Neutrophil (primary cell): Measurements from ENCODE around the gene ACTL8.

Source experiments
- H3K27ac ChIP-seq: fragments of 200-600 bp; sonication (generic); 2 replicates; pipeline ENCODE4 v1.5.1; 2016; ENCODE audit warnings: mild to moderate bottlenecking, moderate library complexity
- H3K27me3 ChIP-seq: fragments of 200-600 bp; sonication (generic); 2 replicates; pipeline ENCODE4 v1.6.0; 2016; ENCODE audit warnings: mild to moderate bottlenecking
- H3K36me3 ChIP-seq: fragments of 200-600 bp; sonication (generic); 2 replicates; pipeline ENCODE4 v1.5.1; 2017
- H3K4me1 ChIP-seq, 2 experiments: fragments of 200-600 bp in 1 of 2; sonication (generic) in 1 of 2; 1 replicate in 1 of 2; 2 replicates in 1 of 2; pipeline versions ENCODE4 v1.5.1 to v1.6.1; 2013 to 2016; ENCODE audit warnings: low read depth in 1 of 2, low read length in 1 of 2, mild to moderate bottlenecking in 1 of 2, moderate library complexity in 1 of 2; ENCODE audit not compliant: control insufficient read depth in 1 of 2, insufficient read depth in 1 of 2
- H3K4me3 ChIP-seq, 2 experiments: fragments of 200-600 bp in 1 of 2; sonication (generic) in 1 of 2; 1 replicate in 1 of 2; 2 replicates in 1 of 2; pipeline ENCODE4 v1.5.1; 2013 to 2016; ENCODE audit warnings: low read depth in 1 of 2, low read length in 1 of 2, mild to moderate bottlenecking in 1 of 2, moderate library complexity in 1 of 2
- H3K9me3 ChIP-seq: fragments of 200-600 bp; sonication (generic); 2 replicates; pipeline ENCODE4 v1.5.1; 2016
- TF ChIP-seq, protein P1 (sequence below): fragments of 200-600 bp; sonication (generic); IDR thresholded peaks from 2 replicates; pipeline ENCODE4 v1.5.1; 2016; ENCODE audit warnings: antibody characterized with exemption

ACTL8 gene

DNA sequence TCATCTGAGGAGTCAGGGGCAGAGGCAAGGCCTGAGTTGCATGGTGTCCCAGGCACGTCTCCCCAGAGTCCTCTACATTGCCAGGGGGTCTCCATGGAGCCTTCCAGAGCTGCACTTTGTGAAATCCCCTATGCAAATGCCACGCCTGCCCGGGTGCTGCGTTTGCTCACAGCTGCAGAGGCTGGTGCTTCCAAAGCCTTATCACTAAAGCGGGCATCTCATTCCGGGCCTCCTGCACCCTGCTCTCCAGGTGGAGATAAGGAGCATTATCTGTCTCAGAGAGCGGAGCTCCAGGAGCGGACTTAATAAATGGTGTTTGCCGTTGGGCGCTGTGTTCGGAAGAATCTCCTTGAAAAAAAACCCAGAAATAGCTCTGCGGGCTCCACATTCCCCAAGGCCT, 25.9 kb upstream of the ACTL8 start:
- Histone ChIP-seq H3K36me3 (no peaks in the 10 kb centered on the region), H3K9me3 (no peaks in the 10 kb centered on the region), H3K4me3 (no peak overlapping the region), H3K4me1 (no peaks in the 10 kb centered on the region), H3K27me3 (no peaks in the 10 kb centered on the region), H3K27ac (no peak overlapping the region)
- TF ChIP-seq, protein P1, sequence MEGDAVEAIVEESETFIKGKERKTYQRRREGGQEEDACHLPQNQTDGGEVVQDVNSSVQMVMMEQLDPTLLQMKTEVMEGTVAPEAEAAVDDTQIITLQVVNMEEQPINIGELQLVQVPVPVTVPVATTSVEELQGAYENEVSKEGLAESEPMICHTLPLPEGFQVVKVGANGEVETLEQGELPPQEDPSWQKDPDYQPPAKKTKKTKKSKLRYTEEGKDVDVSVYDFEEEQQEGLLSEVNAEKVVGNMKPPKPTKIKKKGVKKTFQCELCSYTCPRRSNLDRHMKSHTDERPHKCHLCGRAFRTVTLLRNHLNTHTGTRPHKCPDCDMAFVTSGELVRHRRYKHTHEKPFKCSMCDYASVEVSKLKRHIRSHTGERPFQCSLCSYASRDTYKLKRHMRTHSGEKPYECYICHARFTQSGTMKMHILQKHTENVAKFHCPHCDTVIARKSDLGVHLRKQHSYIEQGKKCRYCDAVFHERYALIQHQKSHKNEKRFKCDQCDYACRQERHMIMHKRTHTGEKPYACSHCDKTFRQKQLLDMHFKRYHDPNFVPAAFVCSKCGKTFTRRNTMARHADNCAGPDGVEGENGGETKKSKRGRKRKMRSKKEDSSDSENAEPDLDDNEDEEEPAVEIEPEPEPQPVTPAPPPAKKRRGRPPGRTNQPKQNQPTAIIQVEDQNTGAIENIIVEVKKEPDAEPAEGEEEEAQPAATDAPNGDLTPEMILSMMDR: no peak

DNA sequence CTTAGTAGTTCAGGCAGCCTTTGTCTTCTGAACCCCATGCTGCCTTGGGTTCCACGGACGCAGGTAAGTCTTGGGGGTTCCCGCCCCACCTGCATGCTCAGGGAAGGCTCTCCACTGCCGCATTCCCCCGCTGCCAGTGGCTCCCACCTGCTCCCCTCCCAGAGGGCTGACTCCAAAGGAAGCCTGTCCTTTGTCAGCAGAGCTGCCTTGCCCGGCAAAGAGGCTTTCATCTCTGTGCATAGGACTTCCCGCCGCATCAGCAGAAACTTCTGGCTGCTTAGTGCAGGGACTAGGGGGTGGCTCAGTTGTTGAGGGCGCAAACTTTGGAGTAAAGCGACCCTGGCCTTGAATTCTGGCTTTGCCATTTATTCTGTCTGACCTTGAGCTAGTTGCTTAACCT, 25.2 kb upstream of the ACTL8 start:
- H3K27me3 ChIP-seq: no peaks in the 10 kb centered on the region
- no peaks in the 10 kb centered on the region for H3K36me3 ChIP-seq
- H3K9me3 ChIP-seq: no peaks in the 10 kb centered on the region
- no peak overlapping the region for H3K4me3 ChIP-seq
- TF ChIP-seq, protein P1: no peak
- H3K27ac ChIP-seq: no peak overlapping the region
- no peaks in the 10 kb centered on the region for H3K4me1 ChIP-seq

DNA sequence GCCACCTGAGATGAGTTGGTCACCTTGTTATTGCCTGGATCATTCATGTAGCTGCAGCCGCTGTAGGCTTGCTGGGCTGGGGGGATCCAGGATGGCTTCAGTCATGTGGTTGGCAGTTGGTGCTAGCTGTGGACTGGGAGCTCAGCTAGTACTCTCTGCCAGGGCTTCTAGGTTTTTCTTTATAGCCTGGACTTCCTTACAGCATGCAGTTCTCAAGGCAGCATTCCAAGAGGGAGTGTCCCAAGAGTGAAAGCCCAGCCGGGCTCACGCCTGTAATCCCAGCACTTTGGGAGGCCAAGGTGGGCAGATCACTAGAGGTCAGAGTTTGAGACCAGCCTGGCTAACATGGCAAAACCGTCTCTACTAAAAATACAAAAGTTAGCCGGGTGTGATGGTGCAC, 23.7 kb upstream of the ACTL8 start:
- H3K27me3 ChIP-seq: peaks cover 2% of the 10 kb centered on the region
- TF ChIP-seq, protein P1: no peak
- H3K27ac ChIP-seq: no peak overlapping the region
- no peaks in the 10 kb centered on the region for H3K4me1 ChIP-seq
- H3K36me3 ChIP-seq: no peaks in the 10 kb centered on the region
- no peak overlapping the region for H3K4me3 ChIP-seq
- no peaks in the 10 kb centered on the region for H3K9me3 ChIP-seq

DNA sequence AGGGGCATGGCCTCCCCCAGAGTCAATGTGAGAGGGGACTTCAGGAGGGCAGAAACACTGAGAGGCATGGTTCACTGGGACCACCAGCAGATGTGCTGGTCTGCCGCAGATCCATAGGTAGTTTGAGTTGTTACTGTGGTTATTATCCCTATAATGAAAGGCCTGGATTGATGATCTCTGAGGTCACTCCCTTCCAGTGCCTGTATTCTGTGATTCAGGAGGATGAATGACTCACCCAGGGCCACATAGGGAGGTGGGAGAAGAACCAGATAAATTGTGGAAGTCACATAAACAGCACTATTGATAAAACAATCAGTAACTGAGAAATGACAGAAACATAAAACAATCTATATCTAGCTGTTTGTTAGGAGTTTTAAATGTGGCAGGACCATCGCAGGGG, 22.7 kb upstream of the ACTL8 start:
- H3K27me3 ChIP-seq: peaks cover 5% of the 10 kb centered on the region
- no peaks in the 10 kb centered on the region for H3K4me1 ChIP-seq
- no peaks in the 10 kb centered on the region for H3K36me3 ChIP-seq
- no peak overlapping the region for H3K27ac ChIP-seq
- no peak overlapping the region for H3K4me3 ChIP-seq
- TF ChIP-seq, protein P1: no peak
- no peaks in the 10 kb centered on the region for H3K9me3 ChIP-seq

DNA sequence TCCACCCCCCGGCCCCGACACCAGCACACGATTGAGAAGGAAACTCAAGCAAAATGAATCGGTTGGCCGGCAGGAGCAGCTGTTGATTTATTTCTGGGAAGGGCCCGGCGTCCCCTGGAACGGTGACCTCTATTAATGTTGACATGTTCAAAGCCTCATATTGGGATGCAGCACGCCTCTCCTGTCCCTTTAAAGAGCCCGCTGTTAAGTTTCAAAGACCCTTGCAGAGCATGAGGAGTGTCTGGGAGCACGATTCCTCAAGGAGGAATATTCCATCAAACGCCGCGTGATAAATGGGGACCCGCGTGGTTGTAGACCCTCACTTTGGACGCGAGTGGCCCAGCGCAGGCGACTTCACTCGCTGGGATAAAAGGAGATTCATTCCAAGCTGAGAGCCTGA, 21.5 kb upstream of the ACTL8 start:
- no peak overlapping the region for H3K4me3 ChIP-seq
- TF ChIP-seq, protein P1: no peak
- no peaks in the 10 kb centered on the region for H3K36me3 ChIP-seq
- H3K9me3 ChIP-seq: no peaks in the 10 kb centered on the region
- H3K27me3 ChIP-seq: peaks cover 5% of the 10 kb centered on the region
- no peak overlapping the region for H3K27ac ChIP-seq
- H3K4me1 ChIP-seq: no peaks in the 10 kb centered on the region

DNA sequence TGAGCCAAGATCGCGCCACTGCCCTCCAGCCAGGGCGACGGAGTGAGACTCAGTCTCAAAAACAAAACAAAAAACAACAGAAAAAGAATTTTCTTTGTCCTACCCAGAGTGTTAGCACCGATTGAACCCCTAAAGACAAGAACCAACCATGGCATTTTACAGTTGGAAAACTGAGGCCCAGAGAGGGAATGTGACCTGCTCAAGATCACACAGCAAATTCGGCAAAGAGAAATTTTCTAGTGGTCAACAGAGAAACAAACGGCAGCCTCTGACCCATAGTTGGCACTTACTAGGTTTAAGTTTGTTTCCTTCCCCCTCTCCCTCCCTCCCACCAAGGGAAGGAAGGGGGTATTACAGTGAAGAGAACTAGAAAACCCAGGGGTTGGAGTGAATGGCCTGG, 20.5 kb upstream of the ACTL8 start:
- Histone ChIP-seq H3K27ac (no peak overlapping the region), H3K9me3 (no peaks in the 10 kb centered on the region), H3K36me3 (no peaks in the 10 kb centered on the region), H3K4me3 (no peak overlapping the region), H3K4me1 (no peaks in the 10 kb centered on the region), H3K27me3 (peaks cover 5% of the 10 kb centered on the region)
- TF ChIP-seq, protein P1: no peak
